Measurements from ENCODE around the gene LCN1.

The LCN1 gene

GRCh38 chr9:135570456-135570855 lies 49.2 kb downstream of the LCN1 start:
- no peak for TF ChIP-seq SPI1 (IDR thresholded peaks at IDR 0.05; ENCODE audit: borderline replicate concordance, low read depth)
- no peak for TF ChIP-seq REST (IDR thresholded peaks at IDR 0.05; ENCODE audit: insufficient replicate concordance, low read depth)
- no peak for TF ChIP-seq CTCF (IDR thresholded peaks at IDR 0.05; ENCODE audit: insufficient read depth, low read length)
- TF ChIP-seq POLR2AphosphoS5 (IDR thresholded peaks at IDR 0.05; ENCODE audit: low read depth) = no peak
- H3K4me3 ChIP-seq (replicated peaks; ENCODE audit: insufficient read depth, low read length) = no peak overlapping the region
- H3K27ac ChIP-seq (replicated peaks) = no peak overlapping the region
- DNase-seq (ENCODE audit: low read depth in 1 of 2, low spot score in 1 of 2) = no peak
- H3K27me3 ChIP-seq (ENCODE audit: insufficient read depth, poor library complexity, severe bottlenecking) = peaks cover 2% of the 10 kb centered on the region

- DNase-seq (ENCODE audit: low read depth in 1 of 2, low spot score in 1 of 2) = no peak
- H3K27me3 ChIP-seq (ENCODE audit: insufficient read depth, poor library complexity, severe bottlenecking) = peaks cover 2% of the 10 kb centered on the region
- no peak for TF ChIP-seq REST (IDR thresholded peaks at IDR 0.05; ENCODE audit: insufficient replicate concordance, low read depth)
- TF ChIP-seq SPI1 (IDR thresholded peaks at IDR 0.05; ENCODE audit: borderline replicate concordance, low read depth) = no peak
- no peak for TF ChIP-seq GABPA (IDR thresholded peaks at IDR 0.05; ENCODE audit: low read depth)
- no peak for TF ChIP-seq CTCF (IDR thresholded peaks at IDR 0.05; ENCODE audit: insufficient read depth, low read length)
- TF ChIP-seq POLR2AphosphoS5 (IDR thresholded peaks at IDR 0.05; ENCODE audit: low read depth) = no peak
- no peak overlapping the region for H3K27ac ChIP-seq (replicated peaks)
- no peak overlapping the region for H3K4me3 ChIP-seq (replicated peaks; ENCODE audit: insufficient read depth, low read length)
These were observed 51.0 kb downstream of the LCN1 start for GRCh38 chr9:135572233-135572632.

- Histone ChIP-seq H3K27me3 (ENCODE audit: insufficient read depth, poor library complexity, severe bottlenecking) (peaks cover 2% of the 10 kb centered on the region), H3K4me3 (replicated peaks; ENCODE audit: insufficient read depth, low read length) (no peak overlapping the region), H3K27ac (replicated peaks) (no peak overlapping the region)
- DNase-seq (ENCODE audit: low read depth in 1 of 2, low spot score in 1 of 2) = no peak
- no peak for TF ChIP-seq GABPA (IDR thresholded peaks at IDR 0.05; ENCODE audit: low read depth)
- TF ChIP-seq REST (IDR thresholded peaks at IDR 0.05; ENCODE audit: insufficient replicate concordance, low read depth) = no peak
- no peak for TF ChIP-seq SPI1 (IDR thresholded peaks at IDR 0.05; ENCODE audit: borderline replicate concordance, low read depth)
- TF ChIP-seq POLR2AphosphoS5 (IDR thresholded peaks at IDR 0.05; ENCODE audit: low read depth) = no peak
- no peak for TF ChIP-seq CTCF (IDR thresholded peaks at IDR 0.05; ENCODE audit: insufficient read depth, low read length)
These were observed 51.9 kb downstream of the LCN1 start for GRCh38 chr9:135573124-135573523.

Measured in HL-60 (cell line).